Measurements from ENCODE around the gene KCNK16.
"Not testable (repeated sequence)": the region's sequence is repeated elsewhere in the genome, so short reads cannot be mapped to it uniquely, and the experiment has no call there.

KCNK16 gene

GRCh38 chr6:39309942-39310531 is 12.5 kb downstream of the KCNK16 start:
- DNase-seq (ENCODE audit: low spot score) = peak; percentile 49

- DNase-seq (ENCODE audit: low spot score) = no peak
Measured at GRCh38 chr6:39307462-39307861, 15.0 kb downstream of the KCNK16 start.

DNA sequence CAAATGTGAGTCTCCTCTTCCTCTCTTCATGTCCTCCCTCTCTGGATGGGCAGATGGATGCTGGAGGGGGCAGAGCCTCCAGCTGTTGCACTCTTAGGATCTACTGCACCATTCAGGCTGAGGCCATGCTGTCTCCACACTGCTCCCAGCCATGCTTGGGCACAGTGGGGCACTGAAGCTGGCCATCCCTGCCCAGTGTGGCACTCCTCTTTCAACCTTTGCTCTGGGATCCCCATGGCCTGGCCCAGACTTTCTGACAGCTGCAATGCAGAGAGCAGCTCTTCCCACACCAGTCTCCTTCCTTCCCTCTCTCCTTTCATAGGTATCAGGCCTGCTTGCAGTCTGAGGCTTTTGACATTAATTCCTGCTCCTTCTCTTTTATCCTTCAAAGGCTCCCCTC is 17.6 kb downstream of the KCNK16 start:
- no peak for DNase-seq (ENCODE audit: low spot score)

DNA sequence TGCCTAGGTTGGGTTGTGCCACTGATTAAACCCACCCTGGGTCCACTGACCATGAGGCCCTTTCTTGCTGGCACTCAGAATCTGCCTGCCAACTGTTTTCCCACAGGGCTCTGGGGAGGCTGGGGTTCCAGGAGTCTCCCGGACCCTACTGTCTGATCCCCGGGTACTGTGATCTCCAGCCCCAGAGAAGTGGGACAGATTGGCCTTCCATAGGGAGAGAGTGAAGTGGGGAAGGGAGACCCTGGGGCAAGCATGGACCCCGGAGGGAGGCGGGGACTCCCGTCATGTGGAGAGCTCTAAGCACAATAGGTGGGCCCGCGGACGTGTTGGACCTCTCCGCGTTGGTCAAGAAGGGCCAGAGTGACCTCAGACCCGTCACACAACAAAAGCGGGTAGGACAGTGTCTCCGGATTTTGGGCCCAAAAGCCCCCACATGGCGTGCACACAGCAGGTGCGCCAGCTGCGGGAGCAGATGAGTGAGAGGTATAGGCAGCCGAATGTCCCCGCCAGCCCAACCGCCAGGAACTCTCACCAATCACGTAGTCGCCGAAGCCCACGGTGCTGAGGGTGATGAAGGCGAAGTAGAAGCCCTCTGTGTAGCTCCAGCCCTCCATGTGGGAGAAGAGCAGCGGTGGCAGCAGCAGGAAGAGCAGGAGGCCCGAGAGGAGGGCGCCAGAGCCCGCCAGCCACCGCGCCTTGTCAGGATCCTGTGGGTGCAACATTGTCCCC is 18.9 kb downstream of the KCNK16 start:
- DNase-seq (ENCODE audit: low spot score) = no peak

GRCh38 chr6:39302669-39303424 is 19.7 kb downstream of the KCNK16 start:
- DNase-seq (ENCODE audit: low spot score) = peak; percentile 77

DNA sequence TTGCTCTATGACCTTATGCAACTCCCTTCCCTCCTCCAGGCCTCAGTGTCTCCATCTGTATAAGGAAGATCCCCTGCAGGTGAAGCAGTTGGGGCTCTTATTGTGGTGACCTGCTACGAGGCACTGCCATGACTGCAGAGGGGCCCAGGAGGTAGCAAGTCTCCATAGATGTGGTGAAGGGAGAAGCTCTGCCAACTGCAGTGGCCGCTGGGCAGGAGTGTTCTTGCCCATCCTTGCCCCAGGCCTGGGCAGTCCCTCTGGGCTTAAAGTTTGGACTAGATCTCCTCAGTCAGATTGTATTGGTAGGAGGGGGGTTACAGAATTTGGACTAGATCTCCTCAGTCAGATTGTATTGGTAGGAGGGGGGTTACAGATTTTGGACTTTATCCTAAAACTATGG is 20.5 kb downstream of the KCNK16 start:
- DNase-seq (ENCODE audit: low spot score) = no peak

GRCh38 chr6:39301606-39302005 is 20.9 kb downstream of the KCNK16 start:
- no peak for DNase-seq (ENCODE audit: low spot score)

DNA sequence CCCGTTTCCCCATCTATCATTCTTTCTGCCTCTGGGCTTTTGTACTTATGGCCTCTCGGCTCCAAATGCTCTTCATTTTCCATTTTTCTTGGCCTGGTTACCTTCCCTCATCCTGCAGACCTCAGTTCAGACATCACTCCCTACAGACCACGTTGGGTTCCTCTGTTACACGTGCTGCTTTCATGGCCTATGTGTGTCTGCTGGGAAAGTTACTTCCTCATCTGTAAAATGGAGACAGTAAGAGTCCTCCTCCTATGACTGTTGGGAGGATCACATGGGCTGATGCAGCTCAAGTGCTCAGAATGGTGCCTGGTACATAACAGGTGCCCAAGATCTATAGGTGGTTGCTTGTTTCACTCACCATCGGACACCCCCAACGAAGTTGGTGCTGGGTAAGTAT is 21.8 kb downstream of the KCNK16 start:
- no peak for DNase-seq (ENCODE audit: low spot score)

DNA sequence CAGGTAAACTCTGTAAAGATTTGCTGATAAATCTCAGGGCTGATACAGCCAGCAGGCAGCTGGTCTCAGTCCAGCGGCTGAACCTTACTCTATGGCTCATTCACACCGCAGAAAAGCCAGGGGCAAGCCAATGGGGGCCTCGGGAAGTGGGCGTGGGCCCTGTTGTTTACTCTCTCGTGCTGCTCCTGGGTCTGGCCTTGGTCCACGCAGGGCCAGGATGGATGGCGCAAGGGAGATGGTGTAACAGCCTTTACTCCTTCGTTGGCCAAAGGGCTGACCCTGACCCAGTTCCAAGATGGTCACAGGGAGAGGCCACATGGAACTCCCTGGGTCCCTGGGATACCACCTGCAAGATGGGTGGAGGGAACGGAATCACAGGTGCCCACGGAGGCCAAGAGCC is 24.4 kb downstream of the KCNK16 start:
- DNase-seq (ENCODE audit: low spot score) = no peak

GRCh38 chr6:39296745-39297640 is 25.5 kb downstream of the KCNK16 start:
- no peak for DNase-seq (ENCODE audit: low spot score)

DNA sequence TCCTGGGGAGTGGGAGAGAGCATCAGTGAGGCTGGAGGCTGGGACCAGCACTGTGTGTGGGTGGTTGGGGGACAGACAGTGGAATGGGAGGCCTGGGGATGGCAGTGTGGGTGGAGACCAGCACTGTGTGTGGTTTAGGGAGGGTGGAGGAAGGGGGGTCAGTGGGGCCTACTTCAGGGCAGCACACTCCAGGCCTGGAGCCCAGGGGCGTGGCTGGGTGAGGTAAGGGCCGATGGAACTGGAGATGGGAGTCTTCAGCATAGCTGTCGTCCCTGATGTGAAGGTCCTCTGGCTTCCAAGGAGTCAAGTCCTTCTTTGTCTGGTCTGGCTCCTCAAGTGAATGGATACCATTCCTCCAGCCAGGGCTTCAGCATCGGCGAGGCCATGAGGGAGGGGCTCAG is 26.9 kb downstream of the KCNK16 start:
- no peak for DNase-seq (ENCODE audit: low spot score)

GRCh38 chr6:39294899-39295298 is 27.6 kb downstream of the KCNK16 start:
- no peak for DNase-seq (ENCODE audit: low spot score)

GRCh38 chr6:39294133-39294532 is 28.4 kb downstream of the KCNK16 start:
- DNase-seq (ENCODE audit: low spot score) = no peak

GRCh38 chr6:39292637-39293036 is 29.9 kb downstream of the KCNK16 start:
- no peak for DNase-seq (ENCODE audit: low spot score)

DNA sequence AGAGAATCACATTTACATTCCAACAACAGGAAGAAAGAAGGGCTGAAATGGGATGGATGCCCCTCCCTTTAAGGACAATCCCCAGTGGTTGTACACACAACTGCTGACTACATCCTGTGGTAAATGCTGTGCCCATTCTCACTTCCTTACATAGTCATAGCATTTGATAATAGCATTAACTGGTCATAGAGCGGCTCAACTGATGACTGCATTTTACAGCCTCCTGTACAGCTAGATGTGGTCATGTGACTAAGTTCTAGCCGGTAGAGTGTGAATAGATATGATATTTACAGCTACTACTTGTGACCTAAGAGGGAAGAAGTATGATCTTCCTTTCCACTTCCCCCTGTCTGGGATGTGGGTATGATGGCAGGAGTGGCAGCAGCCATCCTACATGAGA is 33.0 kb downstream of the KCNK16 start:
- DNase-seq (ENCODE audit: low spot score) = no peak

DNA sequence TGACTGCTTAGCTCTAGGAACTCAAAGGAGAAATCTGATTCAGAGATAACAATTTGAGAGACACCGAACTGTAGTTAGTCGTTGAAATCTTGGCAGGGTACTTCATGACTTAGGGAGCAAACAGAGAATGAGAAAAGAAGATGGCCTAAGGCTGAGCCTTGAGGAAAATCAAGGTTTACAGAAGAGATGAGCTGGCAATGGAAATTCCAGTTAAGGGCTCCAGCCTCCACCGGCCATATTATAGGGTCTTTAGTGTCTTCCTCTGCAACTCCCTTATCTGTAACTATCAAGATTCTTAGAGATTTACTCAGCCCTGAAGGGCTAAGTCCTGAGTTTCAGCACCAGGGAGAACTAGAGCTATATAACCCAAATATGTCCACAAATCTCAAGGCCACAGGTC is 34.9 kb downstream of the KCNK16 start:
- DNase-seq (ENCODE audit: low spot score) = no peak

DNA sequence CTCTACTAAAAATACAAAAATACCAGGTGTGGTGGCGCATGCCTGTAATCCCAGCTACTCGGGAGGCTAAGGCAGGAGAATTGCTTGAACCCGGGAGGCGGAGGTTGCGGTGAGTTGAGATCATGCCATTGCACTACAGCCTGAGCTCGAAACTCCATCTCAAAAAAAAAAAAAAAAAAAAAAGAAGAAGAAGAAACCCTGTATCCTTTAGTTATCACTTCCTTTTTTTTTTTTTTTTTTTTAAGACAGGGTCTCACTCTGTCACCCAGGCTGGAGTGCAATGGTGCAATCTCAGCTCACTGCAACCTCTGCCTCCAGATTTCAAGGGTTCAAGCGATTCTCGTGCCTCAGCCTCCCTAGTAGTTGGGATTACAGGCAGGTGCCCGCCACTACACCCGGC is 35.9 kb downstream of the KCNK16 start:
- DNase-seq (ENCODE audit: low spot score) = not testable (repeated sequence)

DNA sequence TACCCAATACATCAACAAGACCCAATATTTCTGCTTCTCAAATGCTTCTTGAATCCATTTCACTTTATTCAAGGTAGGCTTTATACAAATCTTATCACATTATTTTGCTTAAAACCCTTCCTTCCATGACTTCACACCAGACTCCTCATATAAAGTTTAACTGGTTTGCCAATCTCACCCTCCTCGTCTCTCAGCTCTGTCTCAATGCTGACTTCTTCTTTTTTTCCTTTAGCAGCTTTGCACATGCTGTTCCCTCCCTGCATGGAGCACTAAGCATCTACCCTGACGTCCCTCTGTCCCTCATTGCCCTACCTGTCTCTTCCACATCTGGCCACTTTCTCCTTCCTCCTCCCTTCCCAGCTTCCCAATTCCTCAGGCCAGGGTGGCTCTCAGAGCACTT is 39.7 kb downstream of the KCNK16 start:
- no peak for DNase-seq (ENCODE audit: low spot score)

- no peak for DNase-seq (ENCODE audit: low spot score)
Measured at GRCh38 chr6:39281312-39281980, 41.1 kb downstream of the KCNK16 start.

DNA sequence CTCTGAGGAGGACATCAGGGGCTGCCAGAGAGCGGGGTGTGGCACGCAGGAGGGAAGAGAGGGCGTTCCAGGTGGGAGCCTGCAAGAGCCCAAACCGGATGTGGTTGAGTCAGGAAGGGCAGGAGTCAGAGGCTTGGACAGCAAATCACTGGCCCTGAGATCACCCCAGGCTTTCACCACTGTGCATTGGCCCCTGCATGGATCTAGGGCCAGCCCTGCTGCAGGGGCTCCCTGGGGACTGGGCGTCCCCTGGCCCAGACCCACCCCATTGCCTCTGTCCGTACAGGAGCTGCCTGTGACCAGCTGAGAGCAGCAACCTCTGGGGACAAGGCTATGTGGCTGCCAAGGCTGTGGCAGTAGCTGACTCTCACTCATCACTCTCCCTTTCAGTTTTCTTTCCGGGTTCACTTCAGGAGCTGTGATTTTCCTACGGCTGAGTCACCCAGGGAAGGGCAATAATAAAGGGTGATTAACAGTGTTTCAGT is 42.2 kb downstream of the KCNK16 start:
- DNase-seq (ENCODE audit: low spot score) = no peak

DNA sequence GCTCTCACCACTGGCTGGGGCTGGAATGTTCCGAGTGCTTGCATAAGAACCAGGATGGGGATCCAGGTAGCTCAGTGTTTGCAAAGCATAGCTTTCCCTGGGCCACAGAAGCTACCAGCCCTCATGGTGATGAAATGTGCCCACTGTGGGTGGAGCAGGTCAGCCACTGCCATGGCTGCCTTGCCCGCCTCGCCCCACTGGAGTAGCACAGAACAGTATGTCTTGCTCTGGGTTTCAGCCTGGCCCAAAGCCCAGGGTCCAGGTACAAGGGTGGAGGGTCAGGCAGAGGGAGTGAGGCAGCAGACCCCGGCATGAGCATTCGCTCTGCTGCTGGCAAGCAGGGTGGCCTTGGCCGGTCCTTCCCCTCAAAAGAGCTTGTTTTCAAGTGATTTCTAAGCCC is 43.0 kb downstream of the KCNK16 start:
- DNase-seq (ENCODE audit: low spot score) = no peak

Measured in CD4-positive, alpha-beta T cell treated with Interleukin-15 for 4 hours (primary cell).